ENCODE measurements around the gene PPP1R17.

DNA sequence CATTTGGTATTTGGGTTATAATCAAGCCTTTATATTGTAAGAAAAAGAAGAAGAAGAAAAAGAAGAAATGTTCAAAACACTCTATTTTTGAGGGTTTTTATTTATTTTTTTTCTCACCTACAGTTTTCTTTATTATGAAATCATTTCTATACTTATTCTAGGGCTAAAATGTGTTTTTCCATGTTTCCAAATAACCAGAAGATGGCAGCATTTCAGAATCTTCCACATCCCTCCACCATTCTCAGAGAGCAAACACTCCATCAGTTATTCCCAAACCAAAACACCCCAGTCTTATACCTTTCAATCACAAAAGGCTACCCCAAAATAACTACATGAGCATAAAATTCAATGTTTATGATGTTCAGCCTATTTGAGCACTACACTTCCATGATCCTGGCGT, 38.7 kb upstream of the PPP1R17 start:
- no peak for TF ChIP-seq CTCF (conservative IDR thresholded peaks at IDR 0.05 in 1 of 2, IDR thresholded peaks at IDR 0.05 in 1 of 2; ENCODE audit: low read depth in 1 of 2, low read length in 2 of 2)
- no peak for TF ChIP-seq EZH2 (IDR thresholded peaks at IDR 0.05; ENCODE audit: low read length, missing control alignments)

All from fibroblast of lung (primary cell).